ENCODE measurements around the gene POLD4. TPM values are rescaled to one million over a fixed set of nuclear protein-coding genes. Genes with fewer than 3 reads are reported as not detected.

The POLD4 gene
- total RNA-seq, 4 donors from 2014 or later: 38.6 to 105 (median 60.6) TPM

DNA sequence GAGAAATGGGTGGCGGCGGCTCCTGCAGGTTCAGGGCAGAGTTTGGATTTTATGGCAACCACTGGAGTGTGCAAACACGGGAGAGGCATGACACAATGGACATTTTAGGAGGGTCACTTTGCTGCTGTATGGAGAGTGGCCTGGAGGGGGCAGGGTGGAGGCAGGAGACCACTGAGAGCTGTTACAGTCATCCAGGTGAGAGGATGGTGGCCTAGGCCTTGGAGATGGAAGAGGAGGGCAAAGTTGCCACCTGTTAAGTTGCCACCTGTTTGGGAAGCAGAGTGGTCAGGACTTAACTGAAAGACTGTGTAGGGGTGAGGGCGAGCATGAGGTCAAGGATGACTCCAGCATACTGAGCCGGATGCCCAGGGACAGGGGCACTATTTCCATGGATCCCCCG lies 36.1 kb upstream of the POLD4 start:
- Histone ChIP-seq H3K27me3 (no peaks in the 10 kb centered on the region), H3K9me3 (no peaks in the 10 kb centered on the region), H3K4me1 (peaks cover 11 to 31% of the 10 kb centered on the region in 2 donors), H3K4me3 (replicated peaks in 1 of 3) (no peak overlapping the region), H3K27ac (no peak overlapping the region), H3K36me3 (no peaks in the 10 kb centered on the region)
- 64 to 71% methylated on average over 6 of the region's 6 CpGs for whole genome bisulfite sequencing, 2 donors
- peak; percentile 49 to 53 for DNase-seq
- intact Hi-C loops (cut with DNase I): no loop called here
- TF ChIP-seq POLR2A (IDR thresholded peaks at IDR 0.05): no peak
- TF ChIP-seq, protein P1, sequence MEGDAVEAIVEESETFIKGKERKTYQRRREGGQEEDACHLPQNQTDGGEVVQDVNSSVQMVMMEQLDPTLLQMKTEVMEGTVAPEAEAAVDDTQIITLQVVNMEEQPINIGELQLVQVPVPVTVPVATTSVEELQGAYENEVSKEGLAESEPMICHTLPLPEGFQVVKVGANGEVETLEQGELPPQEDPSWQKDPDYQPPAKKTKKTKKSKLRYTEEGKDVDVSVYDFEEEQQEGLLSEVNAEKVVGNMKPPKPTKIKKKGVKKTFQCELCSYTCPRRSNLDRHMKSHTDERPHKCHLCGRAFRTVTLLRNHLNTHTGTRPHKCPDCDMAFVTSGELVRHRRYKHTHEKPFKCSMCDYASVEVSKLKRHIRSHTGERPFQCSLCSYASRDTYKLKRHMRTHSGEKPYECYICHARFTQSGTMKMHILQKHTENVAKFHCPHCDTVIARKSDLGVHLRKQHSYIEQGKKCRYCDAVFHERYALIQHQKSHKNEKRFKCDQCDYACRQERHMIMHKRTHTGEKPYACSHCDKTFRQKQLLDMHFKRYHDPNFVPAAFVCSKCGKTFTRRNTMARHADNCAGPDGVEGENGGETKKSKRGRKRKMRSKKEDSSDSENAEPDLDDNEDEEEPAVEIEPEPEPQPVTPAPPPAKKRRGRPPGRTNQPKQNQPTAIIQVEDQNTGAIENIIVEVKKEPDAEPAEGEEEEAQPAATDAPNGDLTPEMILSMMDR (IDR thresholded peaks at IDR 0.05): peak in 4 of 6 experiments; percentile 21 to 43 (median 36)

DNA sequence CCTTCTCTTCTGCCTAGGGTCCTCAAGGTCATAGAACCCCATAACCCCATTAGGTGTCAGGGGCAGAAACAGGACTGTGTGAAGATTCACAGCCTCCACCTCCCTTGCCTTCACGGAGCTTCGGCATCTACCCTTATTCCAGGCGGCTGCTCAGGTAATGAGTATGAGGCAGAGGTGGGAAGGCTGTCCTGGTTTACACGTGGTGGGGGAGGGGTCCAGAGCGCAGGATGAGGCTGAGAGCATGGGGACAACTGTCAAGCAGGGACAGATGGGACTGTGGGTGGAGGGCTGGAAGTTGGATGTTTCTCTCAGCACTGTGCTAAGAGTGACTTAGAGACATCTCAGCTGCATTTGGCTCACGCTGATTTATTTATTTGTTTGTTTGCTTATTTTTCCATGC lies 34.2 kb upstream of the POLD4 start:
- 65 to 66% methylated on average over 6 of the region's 6 CpGs for whole genome bisulfite sequencing, 2 donors
- H3K4me3 ChIP-seq (replicated peaks in 1 of 3): no peak overlapping the region

DNA sequence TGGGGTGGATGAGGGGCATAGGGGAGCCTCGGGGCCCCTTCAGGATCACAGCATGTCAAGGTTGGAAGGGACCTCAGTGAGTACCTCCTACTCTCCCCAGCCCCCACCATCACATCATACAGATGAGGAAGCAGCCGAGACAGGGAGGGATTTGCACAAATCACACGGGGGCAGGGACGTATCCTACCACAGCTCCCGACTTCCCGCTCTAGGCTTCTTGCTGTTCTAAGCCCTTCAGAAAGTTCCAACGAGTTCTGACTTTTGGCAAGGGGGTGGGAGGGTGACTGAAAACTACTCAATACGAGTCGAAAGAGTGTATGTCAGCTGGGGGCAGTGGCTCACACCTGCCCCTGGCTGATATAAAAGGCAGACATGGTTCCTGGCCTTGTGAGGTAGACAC lies 33.7 kb upstream of the POLD4 start:
- WGBS, 2 donors: 40% methylated on average over 9 of the region's 9 CpGs

More for the DNA sequence above, 34.2 kb upstream of the POLD4 start:
- TF ChIP-seq, protein P1 (IDR thresholded peaks at IDR 0.05): no peak
- no peak for TF ChIP-seq POLR2A (IDR thresholded peaks at IDR 0.05)
- intact Hi-C loops (cut with DNase I): no loop called here
- no peaks in the 10 kb centered on the region for H3K27me3 ChIP-seq
- no peaks in the 10 kb centered on the region for H3K36me3 ChIP-seq
- peaks cover 8 to 27% of the 10 kb centered on the region in 2 donors for H3K4me1 ChIP-seq
- H3K9me3 ChIP-seq: no peaks in the 10 kb centered on the region
- H3K27ac ChIP-seq: no peak overlapping the region
- DNase-seq: no peak

DNA sequence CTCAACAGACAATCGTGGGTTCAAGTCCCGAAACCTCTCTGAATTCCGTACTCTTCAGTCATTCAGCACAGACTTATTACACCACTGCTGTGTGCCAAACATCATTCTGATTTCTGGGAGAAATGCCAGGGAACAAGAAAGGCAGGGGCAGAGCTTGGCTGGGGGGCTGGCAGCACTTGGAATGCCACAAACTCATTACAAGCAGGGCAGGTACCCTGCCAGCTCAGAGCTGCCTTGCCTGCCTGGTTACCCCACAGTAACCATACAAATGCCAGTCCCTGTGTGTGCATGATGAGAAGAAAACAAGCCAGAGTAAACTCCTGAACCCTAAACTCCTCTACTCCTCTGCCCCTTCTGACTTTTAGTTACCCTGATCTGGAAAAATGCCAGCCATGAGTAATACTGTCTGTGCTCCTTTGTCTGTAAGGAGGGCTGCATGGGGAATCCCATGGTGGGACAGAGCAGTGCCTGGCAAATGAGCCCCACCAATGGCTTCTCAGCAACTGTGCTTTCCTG lies 31.6 kb upstream of the POLD4 start:
- Histone ChIP-seq H3K27ac (peak overlapping the region in 2 of 3 donors; percentile 9 to 12), H3K9me3 (no peaks in the 10 kb centered on the region), H3K4me1 (peaks cover 6 to 27% of the 10 kb centered on the region in 2 donors), H3K4me3 (replicated peaks in 1 of 3) (no peak overlapping the region), H3K27me3 (no peaks in the 10 kb centered on the region), H3K36me3 (no peaks in the 10 kb centered on the region)
- intact Hi-C loops (cut with DNase I): loop anchor here (5.0 kb wide), 1 partner anchor 38 kb away; no protein-coding TSS in a partner anchor
- DNase-seq: peak; percentile 94
- TF ChIP-seq, protein P1 (IDR thresholded peaks at IDR 0.05): no peak
- no peak for TF ChIP-seq POLR2A (IDR thresholded peaks at IDR 0.05)
- WGBS, 2 donors: 42 to 45% methylated on average over 3 of the region's 3 CpGs

More for the DNA sequence above, 33.7 kb upstream of the POLD4 start:
- DNase-seq: no peak
- H3K27me3 ChIP-seq: no peaks in the 10 kb centered on the region
- intact Hi-C loops (cut with DNase I): no loop called here
- no peak for TF ChIP-seq POLR2A (IDR thresholded peaks at IDR 0.05)
- TF ChIP-seq, protein P1 (IDR thresholded peaks at IDR 0.05): no peak
- H3K27ac ChIP-seq: no peak overlapping the region
- no peaks in the 10 kb centered on the region for H3K9me3 ChIP-seq
- H3K36me3 ChIP-seq: no peaks in the 10 kb centered on the region
- peaks cover 6 to 28% of the 10 kb centered on the region in 2 donors for H3K4me1 ChIP-seq
- H3K4me3 ChIP-seq (replicated peaks in 1 of 3): no peak overlapping the region

DNA sequence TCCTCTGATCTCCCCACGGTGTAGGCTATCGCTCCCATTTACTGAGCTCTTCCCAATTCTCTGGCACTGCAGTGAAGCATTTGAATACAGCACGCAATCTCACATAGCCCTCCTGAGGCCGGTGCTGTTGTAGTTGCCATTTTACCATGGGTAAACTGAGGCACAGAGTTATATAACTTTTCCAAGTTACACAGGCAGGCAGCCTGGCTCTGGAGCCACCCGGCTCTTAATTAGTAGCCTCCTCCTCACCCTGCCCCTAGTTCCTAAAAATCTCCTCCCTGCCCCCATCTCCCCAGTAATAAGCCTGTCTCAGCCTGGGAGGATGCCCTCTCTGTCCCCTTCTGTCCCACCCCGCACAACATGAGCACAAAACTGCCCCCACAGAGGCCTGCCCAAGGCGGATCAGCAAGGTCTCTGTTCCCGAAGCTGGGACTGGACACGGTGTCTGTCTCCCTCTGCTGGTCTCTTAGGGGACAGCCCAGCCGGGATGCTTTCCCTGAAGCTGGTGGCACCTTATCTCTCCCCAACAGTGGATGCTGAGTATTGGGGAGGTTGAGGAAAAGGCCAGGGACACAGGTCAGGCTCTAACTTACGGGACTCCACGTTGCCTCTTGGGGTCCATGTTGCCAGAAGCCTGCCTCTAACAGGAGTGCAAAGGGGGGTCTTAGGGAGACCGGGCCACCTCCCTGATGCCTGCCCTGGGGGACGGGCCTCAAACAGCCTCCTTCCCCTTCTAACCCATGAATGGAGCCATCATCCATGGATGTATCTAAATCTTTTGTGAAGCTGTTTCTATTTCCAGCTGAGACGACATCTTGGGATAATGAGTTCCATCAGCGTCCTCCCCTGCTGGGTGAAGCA lies 29.2 kb upstream of the POLD4 start:
- 52 to 54% methylated on average over 14 of the region's 16 CpGs for WGBS, 2 donors
- intact Hi-C loops (cut with DNase I): loop anchor here (2.0 to 5.0 kb wide), 2 partner anchors 26 to 35 kb away; no protein-coding TSS in a partner anchor

More for the DNA sequence above, 29.2 kb upstream of the POLD4 start:
- TF ChIP-seq POLR2A (IDR thresholded peaks at IDR 0.05): no peak
- TF ChIP-seq, protein P1 (IDR thresholded peaks at IDR 0.05): peak; percentile 95 to 98 (median 97)
- H3K4me3 ChIP-seq (replicated peaks in 1 of 3): no peak overlapping the region
- no peak overlapping the region for H3K27ac ChIP-seq
- H3K4me1 ChIP-seq: peaks cover 18 to 51% of the 10 kb centered on the region in 2 donors
- H3K9me3 ChIP-seq: no peaks in the 10 kb centered on the region
- H3K27me3 ChIP-seq: no peaks in the 10 kb centered on the region
- DNase-seq: peak; percentile 78 to 83
- no peaks in the 10 kb centered on the region for H3K36me3 ChIP-seq
